Upper lobe of right lung (tissue), 1 donor: ENCODE results near the gene WAPL. TPM values are rescaled to one million over a fixed set of nuclear protein-coding genes. Genes with fewer than 3 reads are reported as not detected.

ENCODE experiments used
- ATAC-seq: fragments of 200-7000 bp; cut with Tn5 transposase; one replicate; pipeline ENCODE4 v1.9.1; 2020; ENCODE audit warnings: mild to moderate bottlenecking, moderate library complexity
- DNase-seq: peaks from one replicate; pipeline ENCODE4 v3.0.0-alpha.2; 2020
- H3K27ac ChIP-seq: fragments of 200-600 bp; one replicate; pipeline ENCODE4 v1.8.0; 2022
- H3K27me3 ChIP-seq: fragments of 200-600 bp; one replicate; pipeline ENCODE4 v1.8.0; 2022; ENCODE audit warnings: mild to moderate bottlenecking
- H3K36me3 ChIP-seq: fragments of 200-600 bp; one replicate; pipeline ENCODE4 v1.8.0; 2022
- H3K4me1 ChIP-seq: fragments of 200-600 bp; one replicate; pipeline ENCODE4 v1.8.0; 2022
- H3K4me3 ChIP-seq: fragments of 200-600 bp; one replicate; pipeline ENCODE4 v1.8.0; 2022; ENCODE audit warnings: mild to moderate bottlenecking
- H3K9me3 ChIP-seq: fragments of 200-600 bp; one replicate; pipeline ENCODE4 v1.8.0; 2022
- CTCF ChIP-seq: fragments of 200-600 bp; IDR thresholded peaks from one replicate; pipeline ENCODE4 v1.8.0; 2022; ENCODE audit warnings: antibody characterized with exemption
- intact Hi-C: fragments of 100-400 bp; cut with DNase I; formaldehyde crosslinking; loops from one replicate; pipeline ENCODE4 v1.11.0; 2022
- total RNA-seq: library from RNA; stranded (reverse); fragmentation: NEBNext Ultra II Directional; extraction: Animal tissue kit (Norgen Biotek cat#: 25700); gene quantifications from one replicate; pipeline ENCODE4 v1.2.1, GENCODE V29; 2021
- donor health status: DM: no; HTN: yes; CAD: no; lungs with severe emphysema.

WAPL gene
- total RNA-seq, 1 donor from 2014 or later = 35.1 TPM

DNA sequence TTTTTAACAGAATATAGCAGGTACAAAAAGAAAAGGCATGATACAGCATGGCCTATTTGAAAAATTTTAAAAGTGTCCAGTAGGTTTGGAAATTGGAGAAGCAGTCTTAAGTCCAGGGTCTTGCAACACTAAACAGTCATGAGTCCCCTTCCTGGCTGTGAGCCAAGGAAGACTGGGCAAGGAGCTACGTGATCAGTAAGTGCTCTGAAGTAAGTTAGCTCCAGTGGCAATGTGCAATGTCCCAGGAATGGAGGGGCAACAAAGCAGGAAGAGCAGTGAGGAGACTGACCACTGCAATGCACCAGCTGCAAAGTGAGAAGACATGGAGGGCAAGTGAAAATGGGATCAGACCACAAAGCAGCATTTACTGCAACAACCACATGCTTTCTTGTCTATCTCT is 82.0 kb downstream of the WAPL start:
- peak; percentile 80 for ATAC-seq
- Histone ChIP-seq H3K9me3 (no peaks in the 10 kb centered on the region), H3K4me1 (no peaks in the 10 kb centered on the region), H3K4me3 (no peak overlapping the region), H3K27me3 (no peaks in the 10 kb centered on the region), H3K36me3 (peaks cover 95% of the 10 kb centered on the region), H3K27ac (no peak overlapping the region)
- DNase-seq = peak; percentile 73
- intact Hi-C loops = no loop called here
- no peak for TF ChIP-seq CTCF

DNA sequence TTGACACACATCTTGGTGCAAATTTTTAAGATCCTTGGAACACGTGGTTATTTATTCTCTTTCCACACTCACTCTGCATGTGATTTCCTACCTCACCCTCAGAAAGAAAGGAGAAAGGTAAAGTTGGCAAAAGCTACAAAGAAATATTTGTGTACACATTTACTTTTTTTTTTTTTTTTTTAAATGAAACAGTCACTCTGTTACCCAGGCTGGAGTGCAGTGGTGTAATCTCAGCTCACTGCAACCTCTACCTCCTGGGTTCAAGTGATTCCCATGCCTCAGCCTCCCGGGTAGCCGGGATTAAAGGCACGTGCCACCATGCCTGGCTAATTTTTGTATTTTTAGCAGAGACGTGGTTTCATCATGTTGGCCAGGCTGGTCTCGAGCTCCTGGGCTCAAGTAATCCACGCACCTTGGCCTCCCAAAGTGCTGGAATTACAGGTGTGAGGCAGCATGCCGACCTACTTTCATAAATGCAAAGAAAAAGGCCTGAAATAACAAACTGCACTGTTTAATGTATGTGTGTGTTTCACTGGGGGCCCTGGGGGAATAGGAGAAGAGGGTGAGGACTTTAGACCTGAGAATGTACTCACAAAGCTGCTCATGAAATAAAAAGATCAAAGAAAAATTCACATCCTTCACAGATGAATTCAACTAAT is 83.4 kb downstream of the WAPL start:
- no peak for TF ChIP-seq CTCF
- Histone ChIP-seq H3K9me3 (no peaks in the 10 kb centered on the region), H3K4me3 (no peak overlapping the region), H3K4me1 (no peaks in the 10 kb centered on the region), H3K27me3 (no peaks in the 10 kb centered on the region), H3K36me3 (peaks cover 86% of the 10 kb centered on the region), H3K27ac (no peak overlapping the region)
- no peak for ATAC-seq
- no peak for DNase-seq
- intact Hi-C loops = no loop called here

DNA sequence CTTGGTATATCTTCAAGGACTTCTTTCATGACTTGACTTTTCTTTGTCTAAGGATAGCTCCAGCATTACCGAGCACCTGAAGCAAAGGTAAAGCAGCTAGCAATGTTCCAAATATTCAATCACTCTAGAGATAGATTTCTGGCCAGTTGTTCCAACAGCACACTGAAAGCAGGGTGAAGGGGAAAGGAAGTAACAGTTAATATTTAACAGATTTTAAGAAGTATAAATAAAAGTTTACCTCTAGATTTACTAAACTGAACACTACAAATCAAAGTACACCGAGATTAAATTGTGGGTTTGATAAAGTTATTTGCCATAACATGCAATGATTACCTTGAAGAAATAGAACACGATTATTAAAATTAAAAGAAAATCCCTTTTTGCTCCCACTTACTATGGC is 84.1 kb downstream of the WAPL start:
- no peak for DNase-seq
- Histone ChIP-seq H3K27ac (no peak overlapping the region), H3K4me1 (no peaks in the 10 kb centered on the region), H3K36me3 (peaks cover 78% of the 10 kb centered on the region), H3K4me3 (no peak overlapping the region), H3K9me3 (no peaks in the 10 kb centered on the region), H3K27me3 (no peaks in the 10 kb centered on the region)
- intact Hi-C loops = no loop called here
- TF ChIP-seq CTCF = no peak
- no peak for ATAC-seq

DNA sequence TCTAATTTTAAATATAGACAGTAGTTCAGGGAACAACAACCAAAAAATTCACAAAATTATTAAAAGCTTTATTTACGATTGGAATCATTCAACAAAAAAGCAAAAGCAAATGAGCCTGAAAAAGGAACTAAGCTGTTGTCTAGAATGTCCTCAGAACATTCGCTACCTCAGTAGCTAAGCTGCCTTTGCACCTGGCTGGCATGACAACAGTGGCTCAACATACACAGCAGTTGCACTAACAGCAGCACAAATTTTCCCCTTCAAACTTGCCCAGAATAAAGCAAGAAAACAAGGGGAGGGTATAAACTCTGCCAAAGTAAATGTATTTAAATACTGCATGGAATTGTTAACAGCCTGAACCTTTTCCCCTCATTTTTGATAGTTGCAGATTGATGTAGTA is 84.6 kb downstream of the WAPL start:
- no peak for ATAC-seq
- no peak overlapping the region for H3K27ac ChIP-seq
- no peak overlapping the region for H3K4me3 ChIP-seq
- DNase-seq = no peak
- H3K27me3 ChIP-seq = no peaks in the 10 kb centered on the region
- H3K9me3 ChIP-seq = no peaks in the 10 kb centered on the region
- H3K4me1 ChIP-seq = no peaks in the 10 kb centered on the region
- intact Hi-C loops = no loop called here
- TF ChIP-seq CTCF = no peak
- H3K36me3 ChIP-seq = peaks cover 73% of the 10 kb centered on the region

DNA sequence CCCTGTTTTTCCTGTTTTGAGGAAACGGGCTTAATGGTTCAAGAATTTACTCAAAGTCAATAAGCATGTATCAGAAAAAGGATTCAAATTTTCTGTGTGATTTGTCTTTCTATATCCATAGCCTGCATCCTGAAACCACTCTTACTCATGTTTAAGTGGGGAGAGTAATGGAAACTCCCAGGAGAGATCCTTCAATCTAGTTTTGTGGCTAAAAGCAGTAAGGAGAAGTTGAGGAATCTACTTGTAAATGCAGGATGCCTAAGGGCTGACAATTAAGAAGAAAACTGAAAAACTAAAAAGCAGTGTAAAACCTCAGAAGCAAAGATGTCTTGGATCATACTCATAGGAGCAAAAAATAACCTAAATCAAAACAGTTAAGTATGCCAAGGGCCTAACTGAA is 86.9 kb downstream of the WAPL start:
- H3K27ac ChIP-seq = no peak overlapping the region
- intact Hi-C loops = no loop called here
- ATAC-seq (no peak), DNase-seq (no peak)
- no peaks in the 10 kb centered on the region for H3K9me3 ChIP-seq
- H3K4me1 ChIP-seq = no peaks in the 10 kb centered on the region
- no peak overlapping the region for H3K4me3 ChIP-seq
- TF ChIP-seq CTCF = no peak
- H3K36me3 ChIP-seq = peaks cover 54% of the 10 kb centered on the region
- no peaks in the 10 kb centered on the region for H3K27me3 ChIP-seq

DNA sequence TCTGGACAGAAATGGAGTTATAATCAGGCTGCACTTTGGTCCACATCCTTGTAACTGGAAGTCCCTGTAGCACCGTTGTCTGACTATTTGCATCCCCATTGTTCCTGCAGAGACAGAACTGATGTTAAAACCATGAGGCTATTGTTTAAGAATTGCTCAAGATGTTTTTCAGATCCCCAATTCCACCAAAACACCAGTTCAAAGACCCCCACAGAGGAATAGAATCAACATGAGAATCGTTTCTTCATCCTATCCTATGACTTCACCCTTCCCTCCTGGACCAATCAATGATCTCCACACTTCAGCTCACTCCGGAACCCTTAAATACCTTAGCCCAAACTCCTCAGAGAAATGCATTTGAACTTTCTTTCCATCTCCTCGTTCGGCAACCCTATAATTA is 97.9 kb downstream of the WAPL start:
- ATAC-seq (no peak), DNase-seq (no peak)
- Histone ChIP-seq H3K9me3 (no peaks in the 10 kb centered on the region), H3K36me3 (no peaks in the 10 kb centered on the region), H3K27me3 (no peaks in the 10 kb centered on the region), H3K4me3 (no peak overlapping the region), H3K4me1 (no peaks in the 10 kb centered on the region), H3K27ac (no peak overlapping the region)
- no peak for TF ChIP-seq CTCF
- intact Hi-C loops = no loop called here
